ENCODE measurements around the gene CCDC149.

The CCDC149 gene

GRCh38 chr4:24801136-24801855, 111.5 kb downstream of the CCDC149 start:
- no peak for DNase-seq (ENCODE audit: low read depth)
- H3K4me3 ChIP-seq (ENCODE audit: control insufficient read depth, low read depth, low read length), result no peak overlapping the region
- no peak for TF ChIP-seq CTCF (IDR thresholded peaks at IDR 0.05; ENCODE audit: control insufficient read depth, insufficient read depth, low read depth, low read length, missing control alignments)

GRCh38 chr4:24800325-24800895, 112.4 kb downstream of the CCDC149 start:
- no peak overlapping the region; the same call in 1 of the 2 replicates for H3K4me3 ChIP-seq (ENCODE audit: control insufficient read depth, low read depth, low read length)
- DNase-seq (ENCODE audit: low read depth), result no peak
- TF ChIP-seq CTCF (IDR thresholded peaks at IDR 0.05; ENCODE audit: control insufficient read depth, insufficient read depth, low read depth, low read length, missing control alignments), result no peak

- TF ChIP-seq CTCF (IDR thresholded peaks at IDR 0.05; ENCODE audit: control insufficient read depth, insufficient read depth, low read depth, low read length, missing control alignments), result no peak
- no peak for DNase-seq (ENCODE audit: low read depth)
- no peak overlapping the region for H3K4me3 ChIP-seq (ENCODE audit: control insufficient read depth, low read depth, low read length)
Measured at GRCh38 chr4:24799544-24800324, 113.1 kb downstream of the CCDC149 start.

- TF ChIP-seq CTCF (IDR thresholded peaks at IDR 0.05; ENCODE audit: control insufficient read depth, insufficient read depth, low read depth, low read length, missing control alignments), result no peak
- DNase-seq (ENCODE audit: low read depth), result no peak
- H3K4me3 ChIP-seq (ENCODE audit: control insufficient read depth, low read depth, low read length), result no peak overlapping the region
Measured at GRCh38 chr4:24799196-24799543, 113.7 kb downstream of the CCDC149 start.

GRCh38 chr4:24798036-24798610, 114.7 kb downstream of the CCDC149 start:
- no peak for TF ChIP-seq CTCF (IDR thresholded peaks at IDR 0.05; ENCODE audit: control insufficient read depth, insufficient read depth, low read depth, low read length, missing control alignments)
- no peak for DNase-seq (ENCODE audit: low read depth)

GRCh38 chr4:24796620-24797019, 116.2 kb downstream of the CCDC149 start:
- DNase-seq (ENCODE audit: low read depth), result no peak
- H3K4me3 ChIP-seq (ENCODE audit: control insufficient read depth, low read depth, low read length), result no peak overlapping the region

More at GRCh38 chr4:24798036-24798610, 114.7 kb downstream of the CCDC149 start:
- H3K4me3 ChIP-seq (ENCODE audit: control insufficient read depth, low read depth, low read length), result no peak overlapping the region

More at GRCh38 chr4:24796620-24797019, 116.2 kb downstream of the CCDC149 start:
- no peak for TF ChIP-seq CTCF (IDR thresholded peaks at IDR 0.05; ENCODE audit: control insufficient read depth, insufficient read depth, low read depth, low read length, missing control alignments)

Measured in AG09309 (cell line).